ENCODE data around the gene ORMDL1.

Gene ORMDL1

GRCh38 chr2:189770590-189771322, 13.4 kb downstream of the ORMDL1 start:
- no peak overlapping the region for H4K91ac ChIP-seq (ENCODE audit: low read length)

GRCh38 chr2:189763908-189764661, 20.1 kb downstream of the ORMDL1 start:
- peaks cover 3 to 26% of the 10 kb centered on the region in 2 experiments for H3K36me3 ChIP-seq (ENCODE audit: control insufficient read depth in 1 of 2, insufficient read depth in 2 of 2, low read depth in 1 of 2, low read length in 2 of 2)
- H3K4ac ChIP-seq (ENCODE audit: low read depth in 1 of 2, low read length in 2 of 2): no peak overlapping the region
- no peak overlapping the region for H2BK12ac ChIP-seq (ENCODE audit: low read length in 2 of 2)
- H3K27ac ChIP-seq (ENCODE audit: low read length, poor library complexity, severe bottlenecking): peak overlapping the region; percentile 33
- H2AK5ac ChIP-seq (ENCODE audit: low read length, severe bottlenecking): no peak overlapping the region
- peak overlapping the region; percentile 96 for H3K9ac ChIP-seq (ENCODE audit: low read length)
- no peak overlapping the region for H4K91ac ChIP-seq (ENCODE audit: low read length)
- no peak overlapping the region for H3K18ac ChIP-seq (ENCODE audit: low read depth in 1 of 2, low read length in 2 of 2)
- no peaks in the 10 kb centered on the region for H3K27me3 ChIP-seq (ENCODE audit: control insufficient read depth in 1 of 2, insufficient read depth in 1 of 2, low read length in 2 of 2)
- no peak overlapping the region for H3K23ac ChIP-seq (ENCODE audit: low read length in 2 of 2)
- H3K14ac ChIP-seq (ENCODE audit: low read length in 2 of 2): no peak overlapping the region
- no peaks in the 10 kb centered on the region for H3K9me3 ChIP-seq (ENCODE audit: control insufficient read depth, low read length)
- H2BK5ac ChIP-seq (ENCODE audit: low read depth, low read length, poor library complexity, severe bottlenecking): no peak overlapping the region
- no peak overlapping the region for H2BK15ac ChIP-seq (ENCODE audit: low read depth, poor library complexity, severe bottlenecking)
- peak overlapping the region; percentile 55 for H3K4me2 ChIP-seq (ENCODE audit: low read length, poor library complexity, severe bottlenecking)
- WGBS: 95% methylated on average over 3 of the region's 4 CpGs
- H2BK120ac ChIP-seq (ENCODE audit: low read depth, low read length): no peak overlapping the region
- peak overlapping the region in 1 of 2 experiments; percentile 92 for H3K4me3 ChIP-seq (ENCODE audit: insufficient read depth in 1 of 2, low read depth in 1 of 2, low read length in 2 of 2)
- H3K4me1 ChIP-seq (ENCODE audit: control insufficient read depth, insufficient read depth, low read depth, low read length): no peaks in the 10 kb centered on the region
- H4K8ac ChIP-seq (ENCODE audit: low read length): no peak overlapping the region
- DNase-seq: peak; percentile 10
- peaks cover 2% of the 10 kb centered on the region for H3K79me1 ChIP-seq (replicated peaks; ENCODE audit: low read length, poor library complexity, severe bottlenecking)
- H2AFZ ChIP-seq (ENCODE audit: low read depth, low read length): no peak overlapping the region

More at GRCh38 chr2:189770590-189771322, 13.4 kb downstream of the ORMDL1 start:
- Histone ChIP-seq H3K27me3 (ENCODE audit: control insufficient read depth in 1 of 2, insufficient read depth in 1 of 2, low read length in 2 of 2) (no peaks in the 10 kb centered on the region), H2AFZ (ENCODE audit: low read depth, low read length) (no peak overlapping the region), H3K4me1 (ENCODE audit: control insufficient read depth, insufficient read depth, low read depth, low read length) (no peaks in the 10 kb centered on the region), H3K4ac (ENCODE audit: low read depth in 1 of 2, low read length in 2 of 2) (no peak overlapping the region), H3K79me1 (replicated peaks; ENCODE audit: low read length, poor library complexity, severe bottlenecking) (peaks cover 3% of the 10 kb centered on the region), H3K4me2 (ENCODE audit: low read length, poor library complexity, severe bottlenecking) (no peak overlapping the region), H4K8ac (ENCODE audit: low read length) (no peak overlapping the region), H2AK5ac (ENCODE audit: low read length, severe bottlenecking) (no peak overlapping the region), H3K18ac (ENCODE audit: low read depth in 1 of 2, low read length in 2 of 2) (no peak overlapping the region), H3K36me3 (ENCODE audit: control insufficient read depth in 1 of 2, insufficient read depth in 2 of 2, low read depth in 1 of 2, low read length in 2 of 2) (peaks cover 6 to 86% of the 10 kb centered on the region in 2 experiments), H3K9ac (ENCODE audit: low read length) (no peak overlapping the region), H3K23ac (ENCODE audit: low read length in 2 of 2) (no peak overlapping the region), H3K4me3 (ENCODE audit: insufficient read depth in 1 of 2, low read depth in 1 of 2, low read length in 2 of 2) (no peak overlapping the region), H2BK120ac (ENCODE audit: low read depth, low read length) (no peak overlapping the region), H3K27ac (ENCODE audit: low read length, poor library complexity, severe bottlenecking) (no peak overlapping the region), H3K9me3 (ENCODE audit: control insufficient read depth, low read length) (no peaks in the 10 kb centered on the region), H2BK5ac (ENCODE audit: low read depth, low read length, poor library complexity, severe bottlenecking) (no peak overlapping the region), H2BK15ac (ENCODE audit: low read depth, poor library complexity, severe bottlenecking) (no peak overlapping the region), H3K14ac (ENCODE audit: low read length in 2 of 2) (no peak overlapping the region), H2BK12ac (ENCODE audit: low read length in 2 of 2) (no peak overlapping the region)
- WGBS: 100% methylated on average over 1 of the region's 6 CpGs
- DNase-seq: no peak

DNA sequence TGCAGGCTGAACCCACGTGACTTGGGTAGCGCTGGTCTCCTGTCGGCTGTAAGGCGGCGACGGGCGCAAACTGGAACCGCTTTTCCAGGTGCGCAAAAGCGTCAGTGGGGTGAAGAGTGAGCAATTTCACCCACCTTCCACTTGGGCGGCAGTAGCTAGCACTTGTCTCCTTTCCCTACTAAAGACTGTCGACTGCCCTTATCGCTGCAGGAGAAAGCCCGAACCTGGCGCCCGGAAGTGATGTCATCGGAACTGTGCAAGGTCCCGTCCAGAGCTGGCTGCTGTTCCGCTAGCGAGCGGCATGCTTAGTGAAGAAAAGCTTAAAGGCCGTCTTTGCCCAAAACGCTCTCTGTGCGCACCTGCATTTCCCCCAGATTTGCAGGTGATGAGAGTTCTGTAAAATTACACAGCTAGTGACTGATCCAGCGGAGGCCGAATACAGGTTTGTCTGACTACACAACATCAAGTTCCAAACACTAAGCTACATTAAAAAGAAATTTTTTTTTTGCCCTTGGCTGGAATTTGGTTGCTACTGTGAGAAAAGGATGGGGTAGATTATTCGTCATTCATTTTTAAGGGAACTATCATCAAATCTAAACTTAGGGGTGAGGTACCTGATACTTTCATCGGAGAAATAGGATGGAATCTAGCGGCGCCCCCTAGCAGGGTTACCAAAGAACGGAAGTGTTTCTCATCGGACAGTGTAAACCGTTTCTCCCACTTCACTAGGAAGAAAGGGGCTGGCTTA, 21.4 kb downstream of the ORMDL1 start, which contains the start of gene OSGEPL1:
OSGEPL1 (minus strand) TSS at position 242 of the 748 bp plus-strand sequence. CDS start 1,152 bp downstream, outside the sequence.
- peak within 1 kb of the TSS; percentile 98 for H2AFZ ChIP-seq (ENCODE audit: low read depth, low read length)
- peak within 1 kb of the TSS; percentile 84 to 92 for H3K4me3 ChIP-seq (ENCODE audit: insufficient read depth in 1 of 2, low read depth in 1 of 2, low read length in 2 of 2)
- H3K9ac ChIP-seq (ENCODE audit: low read length): peak within 1 kb of the TSS; percentile 96
- H3K9me3 ChIP-seq (ENCODE audit: control insufficient read depth, low read length): no peaks in the 10 kb centered on the region
- no peak within 1 kb of the TSS for H3K23ac ChIP-seq (ENCODE audit: low read length in 2 of 2)
- peak within 1 kb of the TSS in 1 of 2 experiments; percentile 95 for H3K4ac ChIP-seq (ENCODE audit: low read depth in 1 of 2, low read length in 2 of 2)
- peak within 1 kb of the TSS; percentile 19 for H2BK15ac ChIP-seq (ENCODE audit: low read depth, poor library complexity, severe bottlenecking)
- WGBS: under 1% methylated on average over 26 of the region's 33 CpGs
- DNase-seq: peak; percentile 93
- peaks cover 3 to 20% of the 10 kb centered on the region in 2 experiments for H3K36me3 ChIP-seq (ENCODE audit: control insufficient read depth in 1 of 2, insufficient read depth in 2 of 2, low read depth in 1 of 2, low read length in 2 of 2)
- no peaks in the 10 kb centered on the region for H3K27me3 ChIP-seq (ENCODE audit: control insufficient read depth in 1 of 2, insufficient read depth in 1 of 2, low read length in 2 of 2)
- peak within 1 kb of the TSS; percentile 81 to 95 for H3K18ac ChIP-seq (ENCODE audit: low read depth in 1 of 2, low read length in 2 of 2)
- peak within 1 kb of the TSS; percentile 78 for H4K91ac ChIP-seq (ENCODE audit: low read length)
- H3K14ac ChIP-seq (ENCODE audit: low read length in 2 of 2): peak within 1 kb of the TSS in 1 of 2 experiments; percentile 83
- H3K4me1 ChIP-seq (ENCODE audit: control insufficient read depth, insufficient read depth, low read depth, low read length): no peaks in the 10 kb centered on the region
- no peak within 1 kb of the TSS for H2BK12ac ChIP-seq (ENCODE audit: low read length in 2 of 2)
- H2AK5ac ChIP-seq (ENCODE audit: low read length, severe bottlenecking): no peak within 1 kb of the TSS
- H3K4me2 ChIP-seq (ENCODE audit: low read length, poor library complexity, severe bottlenecking): peak within 1 kb of the TSS; percentile 96
- H2BK5ac ChIP-seq (ENCODE audit: low read depth, low read length, poor library complexity, severe bottlenecking): no peak within 1 kb of the TSS
- H3K79me1 ChIP-seq (replicated peaks; ENCODE audit: low read length, poor library complexity, severe bottlenecking): peaks cover 3% of the 10 kb centered on the region
- H3K27ac ChIP-seq (ENCODE audit: low read length, poor library complexity, severe bottlenecking): peak within 1 kb of the TSS; percentile 99
- H4K8ac ChIP-seq (ENCODE audit: low read length): peak within 1 kb of the TSS; percentile 96
- peak within 1 kb of the TSS; percentile 73 for H2BK120ac ChIP-seq (ENCODE audit: low read depth, low read length)
